Measurements from ENCODE around the gene STK35. TPM values are rescaled to one million over a fixed set of nuclear protein-coding genes. Genes with fewer than 3 reads are reported as not detected.

The STK35 gene
- total and polyA plus RNA-seq, 2 of the 8 experiments (the other 6 are each of a cell fraction or from before 2014, with no cell fraction given): 24.9 to 45.0 TPM

- no peak for TF ChIP-seq CHD7 (IDR thresholded peaks at IDR 0.05; ENCODE audit: insufficient replicate concordance, low read length)
- TF ChIP-seq BCL11A (IDR thresholded peaks at IDR 0.05; ENCODE audit: low read depth in 2 of 2, low read length in 2 of 2): no peak
- TF ChIP-seq EZH2 (IDR thresholded peaks at IDR 0.05; ENCODE audit: low read depth, low read length, severe bottlenecking): no peak
- no peak for TF ChIP-seq POU5F1 (IDR thresholded peaks at IDR 0.05; ENCODE audit: low read depth, low read length)
- no peak for TF ChIP-seq GTF2F1 (IDR thresholded peaks at IDR 0.05; ENCODE audit: borderline replicate concordance, low read depth, low read length)
- no peak for TF ChIP-seq RNF2 (IDR thresholded peaks at IDR 0.05; ENCODE audit: borderline replicate concordance, low read depth, low read length, missing control alignments, poor library complexity, severe bottlenecking)
- no peak for TF ChIP-seq TBP (IDR thresholded peaks at IDR 0.05; ENCODE audit: low read depth, low read length)
Measured at GRCh38 chr20:2164421-2164820, 62.8 kb downstream of the STK35 start (continued).
